DOHH2 (cell line): ENCODE data around the gene HCFC1R1.
"Not testable (repeated sequence)": the region's sequence is repeated elsewhere in the genome, so short reads cannot be mapped to it uniquely, and the experiment has no call there.

Source experiments
- H3F3A ChIP-seq: fragments of 200-600 bp; sonication (generic), shearing (Covaris generic); 2 replicates; pipeline ENCODE4 v1.6.0; 2016; ENCODE audit warnings: antibody characterized with exemption, mild to moderate bottlenecking; ENCODE audit not compliant: control insufficient read depth, insufficient read depth
- H3K27ac ChIP-seq: fragments of 200-600 bp; sonication (generic); 2 replicates; pipeline ENCODE4 v1.5.1; 2014; ENCODE audit warnings: low read depth, mild to moderate bottlenecking, low read length, moderate library complexity
- H3K27me3 ChIP-seq: fragments of 200-600 bp; sonication (generic); 2 replicates; pipeline ENCODE4 v1.6.1; 2014; ENCODE audit warnings: mild to moderate bottlenecking, low read length, mixed read lengths; ENCODE audit not compliant: control insufficient read depth
- H3K36me3 ChIP-seq: fragments of 200-600 bp; sonication (generic); 2 replicates; pipeline ENCODE4 v1.6.1; 2014; ENCODE audit warnings: mild to moderate bottlenecking, low read length, moderate library complexity, mixed read lengths; ENCODE audit not compliant: control insufficient read depth
- H3K4me1 ChIP-seq: fragments of 200-600 bp; sonication (generic); 2 replicates; pipeline ENCODE4 v1.6.1; 2014; ENCODE audit warnings: mild to moderate bottlenecking, low read length, mixed read lengths; ENCODE audit not compliant: control insufficient read depth
- H3K4me2 ChIP-seq: fragments of 200-600 bp; sonication (generic); 2 replicates; pipeline ENCODE4 v1.6.0; 2014; ENCODE audit warnings: mild to moderate bottlenecking, low read length, moderate library complexity
- H3K4me3 ChIP-seq: fragments of 200-600 bp; sonication (generic); 2 replicates; pipeline ENCODE4 v1.5.1; 2014; ENCODE audit warnings: mild to moderate bottlenecking, low read length, mixed read lengths
- H3K79me2 ChIP-seq: fragments of 200-600 bp; sonication (generic); 2 replicates; pipeline ENCODE4 v1.6.1; 2014; ENCODE audit warnings: mild to moderate bottlenecking, low read length, mixed read lengths; ENCODE audit not compliant: control insufficient read depth
- H3K9me2 ChIP-seq: fragments of 200-600 bp; sonication (generic); replicated peaks from 2 replicates; pipeline ENCODE4 v1.6.1; 2014; ENCODE audit warnings: mild to moderate bottlenecking, low read length, mixed read lengths; ENCODE audit not compliant: control insufficient read depth
- H3K9me3 ChIP-seq: fragments of 200-600 bp; sonication (generic); 2 replicates; pipeline ENCODE4 v1.6.1; 2014; ENCODE audit warnings: antibody characterized with exemption, low read length, mixed read lengths; ENCODE audit not compliant: control insufficient read depth, insufficient read depth
- H4K20me1 ChIP-seq: fragments of 200-600 bp; sonication (generic); 2 replicates; pipeline ENCODE4 v1.6.0; 2014; ENCODE audit warnings: low read depth, mild to moderate bottlenecking, antibody characterized with exemption, low read length, moderate library complexity; ENCODE audit not compliant: control insufficient read depth, insufficient read depth
- EZH2phosphoT487 ChIP-seq: fragments of 200-600 bp; sonication (generic); IDR thresholded peaks from 2 replicates; pipeline ENCODE4 v1.6.1; 2017; ENCODE audit warnings: borderline replicate concordance, mild to moderate bottlenecking, antibody characterized with exemption, low read length, moderate library complexity, mixed read lengths
- TF ChIP-seq, protein P1 (sequence below): fragments of 200-600 bp; sonication (generic); IDR thresholded peaks from one replicate; pipeline ENCODE4 v1.5.1; 2014; ENCODE audit warnings: antibody characterized with exemption, mild to moderate bottlenecking, low read depth, low read length; ENCODE audit not compliant: poor library complexity, severe bottlenecking

HCFC1R1 gene, protein sequence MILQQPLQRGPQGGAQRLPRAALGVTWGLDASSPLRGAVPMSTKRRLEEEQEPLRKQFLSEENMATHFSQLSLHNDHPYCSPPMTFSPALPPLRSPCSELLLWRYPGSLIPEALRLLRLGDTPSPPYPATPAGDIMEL

DNA sequence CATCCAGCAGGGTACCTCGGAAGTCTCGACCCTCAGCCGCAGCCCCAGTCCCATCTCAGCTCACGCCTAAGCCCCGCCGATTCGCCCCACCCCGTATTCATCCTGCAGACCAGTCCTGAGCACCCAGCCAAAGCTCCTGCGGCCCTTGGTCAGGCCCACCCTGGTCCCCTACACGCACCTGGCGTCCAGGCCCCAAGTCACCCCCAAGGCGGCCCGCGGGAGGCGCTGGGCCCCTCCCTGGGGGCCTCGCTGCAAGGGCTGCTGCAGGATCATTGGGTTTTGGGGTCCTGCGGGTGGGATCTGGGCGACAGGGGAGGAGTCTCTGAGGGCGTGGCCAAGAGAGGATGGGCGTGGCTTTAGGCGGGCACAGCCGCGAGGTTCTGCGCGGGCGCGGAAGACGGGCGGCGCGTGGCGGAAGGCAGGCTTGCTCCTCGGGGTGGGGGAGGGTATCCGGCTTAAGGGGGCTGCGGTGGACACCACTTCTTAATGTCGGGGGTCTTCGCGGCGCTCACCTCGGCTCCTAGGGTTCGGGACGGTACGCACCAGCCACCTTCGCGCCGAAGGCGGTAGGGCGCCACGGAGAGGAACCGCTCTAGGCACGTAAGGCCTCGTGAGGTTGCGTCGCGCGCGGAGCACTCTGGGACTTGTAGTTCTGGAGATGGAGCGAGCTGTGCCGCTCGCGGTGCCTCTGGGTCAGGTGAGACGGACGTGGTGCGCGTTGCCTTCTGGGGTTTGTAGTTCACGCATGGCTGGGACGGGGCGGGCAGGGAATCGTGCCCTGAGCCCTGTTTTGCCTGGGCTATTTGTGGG lies at the start of gene HCFC1R1, which contains the start of gene THOC6:
TSS of gene HCFC1R1 (minus strand) at position 274 of the 810 bp plus-strand sequence. CDS start at position 273, 1 bp downstream.
TSS of gene THOC6 (plus strand) at position 367 of the 810 bp plus-strand sequence. CDS start at position 659, 292 bp downstream.
- H3K9me3 ChIP-seq, result no peaks in the 10 kb centered on the region
- peak within 1 kb of the TSS; percentile 68 for H3K27ac ChIP-seq
- H3K79me2 ChIP-seq, result peaks cover 5% of the 10 kb centered on the region
- no peaks in the 10 kb centered on the region for H3K9me2 ChIP-seq
- no peak for TF ChIP-seq EZH2phosphoT487
- TF ChIP-seq, protein P1, sequence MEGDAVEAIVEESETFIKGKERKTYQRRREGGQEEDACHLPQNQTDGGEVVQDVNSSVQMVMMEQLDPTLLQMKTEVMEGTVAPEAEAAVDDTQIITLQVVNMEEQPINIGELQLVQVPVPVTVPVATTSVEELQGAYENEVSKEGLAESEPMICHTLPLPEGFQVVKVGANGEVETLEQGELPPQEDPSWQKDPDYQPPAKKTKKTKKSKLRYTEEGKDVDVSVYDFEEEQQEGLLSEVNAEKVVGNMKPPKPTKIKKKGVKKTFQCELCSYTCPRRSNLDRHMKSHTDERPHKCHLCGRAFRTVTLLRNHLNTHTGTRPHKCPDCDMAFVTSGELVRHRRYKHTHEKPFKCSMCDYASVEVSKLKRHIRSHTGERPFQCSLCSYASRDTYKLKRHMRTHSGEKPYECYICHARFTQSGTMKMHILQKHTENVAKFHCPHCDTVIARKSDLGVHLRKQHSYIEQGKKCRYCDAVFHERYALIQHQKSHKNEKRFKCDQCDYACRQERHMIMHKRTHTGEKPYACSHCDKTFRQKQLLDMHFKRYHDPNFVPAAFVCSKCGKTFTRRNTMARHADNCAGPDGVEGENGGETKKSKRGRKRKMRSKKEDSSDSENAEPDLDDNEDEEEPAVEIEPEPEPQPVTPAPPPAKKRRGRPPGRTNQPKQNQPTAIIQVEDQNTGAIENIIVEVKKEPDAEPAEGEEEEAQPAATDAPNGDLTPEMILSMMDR, result no peak
- H4K20me1 ChIP-seq, result no peaks in the 10 kb centered on the region; the same call in 1 of the 2 replicates
- H3F3A ChIP-seq, result peaks cover 14% of the 10 kb centered on the region; the same call in 1 of the 2 replicates
- peaks cover 49% of the 10 kb centered on the region for H3K4me1 ChIP-seq
- peaks cover 19% of the 10 kb centered on the region for H3K36me3 ChIP-seq
- peak within 1 kb of the TSS; percentile 78 for H3K4me3 ChIP-seq
- peaks cover 5% of the 10 kb centered on the region for H3K27me3 ChIP-seq
- peak within 1 kb of the TSS; percentile 90 for H3K4me2 ChIP-seq

DNA sequence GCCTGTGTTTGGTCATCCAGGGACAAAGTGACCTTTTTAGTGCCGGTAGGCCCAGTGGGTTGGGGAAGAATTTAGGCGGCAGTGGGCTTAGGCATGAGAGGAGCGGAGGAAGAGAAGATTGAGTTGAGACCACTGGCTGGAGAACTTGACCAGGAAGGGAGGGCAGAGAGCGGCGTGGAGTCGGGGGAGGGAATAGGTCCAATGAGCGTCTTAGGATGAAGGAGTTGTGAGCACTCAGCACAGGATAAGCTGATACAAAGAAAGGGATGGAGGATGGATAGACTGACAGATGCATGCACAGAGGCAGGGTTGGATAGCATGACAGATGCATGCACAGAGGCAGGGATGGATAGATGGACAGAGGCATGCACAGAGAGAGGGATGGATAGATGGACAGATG lies 49.7 kb upstream of the HCFC1R1 start:
- no peaks in the 10 kb centered on the region for H3K27me3 ChIP-seq
- no peaks in the 10 kb centered on the region for H3K9me2 ChIP-seq
- no peaks in the 10 kb centered on the region for H3F3A ChIP-seq
- H3K27ac ChIP-seq, result no peak overlapping the region
- H4K20me1 ChIP-seq, result no peaks in the 10 kb centered on the region
- no peak for TF ChIP-seq EZH2phosphoT487
- TF ChIP-seq, protein P1, result no peak
- no peaks in the 10 kb centered on the region for H3K79me2 ChIP-seq
- H3K4me3 ChIP-seq, result no peak overlapping the region
- H3K4me2 ChIP-seq, result no peak overlapping the region
- H3K4me1 ChIP-seq, result peaks cover 35% of the 10 kb centered on the region
- no peaks in the 10 kb centered on the region for H3K9me3 ChIP-seq
- H3K36me3 ChIP-seq, result no peaks in the 10 kb centered on the region

DNA sequence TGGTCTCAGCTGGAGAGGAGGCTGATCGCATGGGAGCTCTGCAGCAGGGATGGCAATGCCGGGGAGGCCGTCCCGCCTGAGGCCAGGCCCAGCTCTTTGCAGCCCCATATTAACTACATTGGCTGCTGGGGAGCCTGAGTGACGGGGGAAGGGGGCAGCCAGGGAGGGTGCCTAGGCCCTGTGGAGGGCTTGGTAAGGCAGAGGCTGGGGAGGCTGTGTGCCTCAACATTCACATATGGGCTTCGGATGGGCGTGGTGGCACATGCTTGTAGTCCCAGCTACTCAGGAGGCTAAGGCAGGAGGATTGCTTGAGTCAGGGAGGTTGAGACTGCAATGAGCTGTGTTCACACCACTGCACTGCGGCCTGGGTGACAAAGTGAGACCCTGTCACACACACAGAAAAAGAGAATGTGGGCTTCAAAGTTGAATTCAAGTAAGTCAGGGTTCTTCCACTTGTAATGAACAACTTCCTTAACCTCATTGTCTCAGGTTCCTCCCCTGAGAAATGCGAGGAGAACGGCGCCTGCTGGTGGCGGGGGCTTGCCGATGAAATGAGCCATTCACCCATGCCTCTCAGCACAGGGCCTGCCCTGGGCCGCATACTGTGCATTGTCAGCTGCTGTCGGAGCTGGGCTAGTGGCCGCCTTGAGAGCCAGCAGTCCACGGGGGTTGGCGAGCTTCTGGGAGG lies 49.0 kb upstream of the HCFC1R1 start:
- not testable (repeated sequence) for H3K27ac ChIP-seq, H3K9me2 ChIP-seq, H3K4me2 ChIP-seq, H3K36me3 ChIP-seq, H3K27me3 ChIP-seq, H3K4me3 ChIP-seq, H3K9me3 ChIP-seq, H4K20me1 ChIP-seq, H3F3A ChIP-seq, H3K79me2 ChIP-seq
- H3K4me1 ChIP-seq, result peaks cover 35% of the 10 kb centered on the region

DNA sequence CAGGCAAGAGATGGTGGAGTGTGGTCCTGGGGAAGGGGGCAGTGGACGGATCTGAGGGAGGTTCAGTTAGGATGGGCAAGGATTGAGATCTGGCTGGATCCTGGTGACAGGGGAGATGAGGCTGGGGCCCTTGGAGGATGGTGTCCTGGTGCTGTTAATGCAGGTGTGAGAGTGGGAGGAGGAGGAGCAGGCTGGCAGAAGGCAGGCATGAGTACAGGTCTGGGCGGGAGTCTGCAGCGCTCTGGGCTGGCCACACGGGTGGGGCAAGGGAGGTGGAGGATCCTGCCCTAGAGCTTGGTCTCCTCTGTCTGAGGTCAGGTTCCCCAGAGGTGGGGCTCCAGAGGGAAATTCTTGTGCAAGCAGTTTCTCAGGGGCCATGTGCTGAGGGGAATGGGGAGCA lies 48.4 kb upstream of the HCFC1R1 start:
- not testable (repeated sequence) for H3K9me2 ChIP-seq, H3F3A ChIP-seq, H3K27me3 ChIP-seq, H3K4me2 ChIP-seq, H3K9me3 ChIP-seq, H4K20me1 ChIP-seq, H3K79me2 ChIP-seq, H3K4me3 ChIP-seq, H3K36me3 ChIP-seq, H3K27ac ChIP-seq
- peaks cover 33% of the 10 kb centered on the region for H3K4me1 ChIP-seq
